MCF 10A (cell line): ENCODE measurements around the gene HOXD10. TPM values are rescaled to one million over a fixed set of nuclear protein-coding genes. Genes with fewer than 3 reads are reported as not detected.

ENCODE experiments used
- BruUV-seq: library from RNA; stranded (reverse); fragments of 400-500 nt; replicated peaks from 2 replicates; lab custom pipeline; 2021; lab: Mats Ljungman, UMichigan
- CTCF ChIA-PET: fragments of 300-600 bp; sonication (Branson Sonifier 250); formaldehyde crosslinking; extraction: SDS; loops from one replicate; lab custom pipeline; 2021; ENCODE audit warnings: antibody characterized with exemption, inconsistent platforms; lab: Yijun Ruan, JAX
- POLR2A ChIA-PET: fragments of 300-600, 350-650 bp; sonication (Branson Sonifier 250); formaldehyde crosslinking; extraction: SDS; loops from one replicate; lab custom pipeline; 2020; ENCODE audit warnings: antibody characterized with exemption, inconsistent platforms; lab: Yijun Ruan, JAX
- DNase-seq: peaks from one replicate; pipeline ENCODE4 v3.0.0-alpha.2; 2018; ENCODE audit not compliant: unreplicated experiment
- H3K27ac Mint-ChIP-seq: one replicate; pipeline ENCODE4 v1.8.0; 2022; ENCODE audit warnings: mild to moderate bottlenecking, low read depth, mixed read lengths; ENCODE audit not compliant: unreplicated experiment
- H3K27me3 Mint-ChIP-seq: one replicate; pipeline ENCODE4 v1.8.0; 2022; ENCODE audit warnings: mixed read lengths; ENCODE audit not compliant: insufficient read depth, unreplicated experiment
- H3K36me3 Mint-ChIP-seq: one replicate; pipeline ENCODE4 v1.8.0; 2022; ENCODE audit warnings: mild to moderate bottlenecking, moderate library complexity, mixed read lengths; ENCODE audit not compliant: insufficient read depth, unreplicated experiment
- H3K4me1 Mint-ChIP-seq: one replicate; pipeline ENCODE4 v1.8.0; 2022; ENCODE audit warnings: mixed read lengths; ENCODE audit not compliant: insufficient read depth, unreplicated experiment
- H3K4me3 Mint-ChIP-seq: one replicate; pipeline ENCODE4 v1.8.0; 2022; ENCODE audit warnings: mild to moderate bottlenecking, moderate library complexity, mixed read lengths; ENCODE audit not compliant: unreplicated experiment
- H3K9me3 Mint-ChIP-seq: one replicate; pipeline ENCODE4 v1.8.0; 2022; ENCODE audit warnings: mixed read lengths; ENCODE audit not compliant: unreplicated experiment
- CTCF ChIP-seq: fragments of 200-600 bp; IDR thresholded peaks from one replicate; pipeline ENCODE4 v1.8.0; 2022; ENCODE audit warnings: antibody characterized with exemption, mild to moderate bottlenecking; ENCODE audit not compliant: unreplicated experiment
- intact Hi-C: fragments of 100-400 bp; cut with micrococcal nuclease; formaldehyde crosslinking; loops from 2 replicates; pipeline ENCODE4 v1.14.1; 2022
- total RNA-seq: library from RNA; stranded (reverse); gene quantifications from 2 replicates; pipeline ENCODE4 v1.2.3, GENCODE V29; 2022

Gene HOXD10
- total RNA-seq, 1 experiment from 2014 or later: not detected

- DNase-seq: no peak
- ChIA-PET POLR2A (no interaction called here), CTCF (interaction anchor here (3.0 kb wide), 1 partner anchor 404 kb away, joined by 12 read pairs; no protein-coding TSS in a partner anchor)
- Mint-ChIP-seq H3K27ac (no peak overlapping the region), H3K4me1 (no peaks in the 10 kb centered on the region), H3K4me3 (no peak overlapping the region), H3K36me3 (no peaks in the 10 kb centered on the region), H3K27me3 (no peaks in the 10 kb centered on the region), H3K9me3 (no peaks in the 10 kb centered on the region)
- no peak for TF ChIP-seq CTCF
- BruUV-seq: no TSS peak
- intact Hi-C loops: loop anchor here (10.0 kb wide), 1 partner anchor 165 kb away; no protein-coding TSS in a partner anchor
Observed at GRCh38 chr2:176149481-176149938, 32.9 kb downstream of the HOXD10 start.

- no TSS peak for BruUV-seq
- Mint-ChIP-seq H3K4me3 (no peak overlapping the region), H3K9me3 (no peaks in the 10 kb centered on the region), H3K4me1 (no peaks in the 10 kb centered on the region), H3K27ac (no peak overlapping the region), H3K27me3 (no peaks in the 10 kb centered on the region), H3K36me3 (no peaks in the 10 kb centered on the region)
- ChIA-PET POLR2A (no interaction called here), CTCF (interaction anchor here (1.0 to 3.0 kb wide), 4 partner anchors 17 to 502 kb away, joined by 3 to 12 read pairs (median 8); no protein-coding TSS in a partner anchor)
- intact Hi-C loops: loop anchor here (10.0 kb wide), 1 partner anchor 165 kb away; no protein-coding TSS in a partner anchor
- DNase-seq: no peak
- TF ChIP-seq CTCF: no peak
Observed at GRCh38 chr2:176149939-176150583, 33.5 kb downstream of the HOXD10 start.

GRCh38 chr2:176150584-176151441 is 34.2 kb downstream of the HOXD10 start:
- H3K27me3 Mint-ChIP-seq: no peaks in the 10 kb centered on the region
- CTCF ChIA-PET: interaction anchor here (1.0 to 3.0 kb wide), 4 partner anchors 17 to 501 kb away, joined by 3 to 12 read pairs (median 8); no protein-coding TSS in a partner anchor
- no TSS peak for BruUV-seq

More at GRCh38 chr2:176150584-176151441, 34.2 kb downstream of the HOXD10 start:
- intact Hi-C loops: no loop called here
- H3K27ac Mint-ChIP-seq: no peak overlapping the region
- H3K4me1 Mint-ChIP-seq: no peaks in the 10 kb centered on the region
- POLR2A ChIA-PET: no interaction called here
- no peak for DNase-seq
- H3K4me3 Mint-ChIP-seq: no peak overlapping the region
- TF ChIP-seq CTCF: no peak
- peaks cover 5% of the 10 kb centered on the region for H3K36me3 Mint-ChIP-seq
- no peaks in the 10 kb centered on the region for H3K9me3 Mint-ChIP-seq
